ENCODE measurements around the gene NME3. TPM values are rescaled to one million over a fixed set of nuclear protein-coding genes. Genes with fewer than 3 reads are reported as not detected.
A peak's percentile ranks its signal among the peaks of the same experiment; 100 is the strongest.

NME3 gene
- total and polyA plus RNA-seq, 2 donors from 2014 or later, result 70.8 to 123 TPM

- intact Hi-C loops (cut with DNase I), result no loop called here
- Histone ChIP-seq H3K36me3 (ENCODE audit: control insufficient read depth in 2 of 3, insufficient read depth in 3 of 3, low read length in 3 of 3) (peaks cover 2 to 9% (median 4%) of the 10 kb centered on the region in 3 donors), H3K4me3 (ENCODE audit: low read length in 3 of 3) (no peak overlapping the region), H3K9me3 (ENCODE audit: control insufficient read depth in 2 of 3, insufficient read depth in 1 of 3, low read length in 3 of 3) (no peaks in the 10 kb centered on the region), H3K4me1 (ENCODE audit: control insufficient read depth in 2 of 3, insufficient read depth in 2 of 3, low read depth in 1 of 3, low read length in 3 of 3) (peaks cover 0 to 16% (median 12%) of the 10 kb centered on the region in 3 donors), H3K27me3 (ENCODE audit: control insufficient read depth, insufficient read depth, low read length) (no peaks in the 10 kb centered on the region), H3K27ac (ENCODE audit: low read depth in 2 of 2, low read length in 2 of 2) (no peak overlapping the region), H3K9ac (ENCODE audit: low read length in 3 of 3) (no peak overlapping the region)
- DNase-seq (peak in 1 of 5 donors; percentile 54), FAIRE-seq (no peak)
- TF ChIP-seq, protein P1, sequence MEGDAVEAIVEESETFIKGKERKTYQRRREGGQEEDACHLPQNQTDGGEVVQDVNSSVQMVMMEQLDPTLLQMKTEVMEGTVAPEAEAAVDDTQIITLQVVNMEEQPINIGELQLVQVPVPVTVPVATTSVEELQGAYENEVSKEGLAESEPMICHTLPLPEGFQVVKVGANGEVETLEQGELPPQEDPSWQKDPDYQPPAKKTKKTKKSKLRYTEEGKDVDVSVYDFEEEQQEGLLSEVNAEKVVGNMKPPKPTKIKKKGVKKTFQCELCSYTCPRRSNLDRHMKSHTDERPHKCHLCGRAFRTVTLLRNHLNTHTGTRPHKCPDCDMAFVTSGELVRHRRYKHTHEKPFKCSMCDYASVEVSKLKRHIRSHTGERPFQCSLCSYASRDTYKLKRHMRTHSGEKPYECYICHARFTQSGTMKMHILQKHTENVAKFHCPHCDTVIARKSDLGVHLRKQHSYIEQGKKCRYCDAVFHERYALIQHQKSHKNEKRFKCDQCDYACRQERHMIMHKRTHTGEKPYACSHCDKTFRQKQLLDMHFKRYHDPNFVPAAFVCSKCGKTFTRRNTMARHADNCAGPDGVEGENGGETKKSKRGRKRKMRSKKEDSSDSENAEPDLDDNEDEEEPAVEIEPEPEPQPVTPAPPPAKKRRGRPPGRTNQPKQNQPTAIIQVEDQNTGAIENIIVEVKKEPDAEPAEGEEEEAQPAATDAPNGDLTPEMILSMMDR (IDR thresholded peaks at IDR 0.05; ENCODE audit: borderline replicate concordance, extremely low read depth, insufficient read depth), result no peak
Observed at GRCh38 chr16:1779741-1780676, 8.7 kb upstream of the NME3 start.

DNA sequence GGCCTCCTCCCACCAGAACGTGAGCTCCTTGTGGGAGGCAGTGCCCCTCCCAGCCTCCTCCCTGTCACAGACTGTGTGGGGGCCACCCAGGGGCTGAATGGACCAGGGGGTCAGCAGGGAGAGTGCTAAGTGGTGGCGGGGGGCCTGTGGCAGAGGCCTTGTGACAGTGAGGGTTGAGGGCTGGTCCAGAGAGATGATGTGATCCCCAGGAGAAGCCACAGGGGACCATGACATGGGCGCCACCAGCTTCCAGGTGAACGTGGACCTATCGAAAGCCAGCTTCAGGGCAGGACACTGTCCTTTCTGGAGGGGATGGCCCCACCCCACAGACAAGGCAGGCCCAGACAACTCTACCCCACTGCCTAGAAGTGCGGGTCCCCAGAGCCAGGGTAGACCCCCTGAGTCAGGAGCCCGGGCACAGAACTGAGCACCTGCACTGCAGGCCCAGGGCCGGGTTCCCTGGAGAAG, 7.9 kb upstream of the NME3 start:
- TF ChIP-seq, protein P1 (IDR thresholded peaks at IDR 0.05; ENCODE audit: borderline replicate concordance, extremely low read depth, insufficient read depth), result no peak
- no peaks in the 10 kb centered on the region for H3K27me3 ChIP-seq (ENCODE audit: control insufficient read depth, insufficient read depth, low read length)
- no peak for FAIRE-seq
- intact Hi-C loops (cut with DNase I), result no loop called here
- peaks cover 2 to 9% (median 4%) of the 10 kb centered on the region in 3 donors for H3K36me3 ChIP-seq (ENCODE audit: control insufficient read depth in 2 of 3, insufficient read depth in 3 of 3, low read length in 3 of 3)
- H3K9me3 ChIP-seq (ENCODE audit: control insufficient read depth in 2 of 3, insufficient read depth in 1 of 3, low read length in 3 of 3), result no peaks in the 10 kb centered on the region
- no peak overlapping the region for H3K27ac ChIP-seq (ENCODE audit: low read depth in 2 of 2, low read length in 2 of 2)
- no peak overlapping the region for H3K9ac ChIP-seq (ENCODE audit: low read length in 3 of 3)
- no peak for DNase-seq
- peaks cover 0 to 21% (median 14%) of the 10 kb centered on the region in 3 donors for H3K4me1 ChIP-seq (ENCODE audit: control insufficient read depth in 2 of 3, insufficient read depth in 2 of 3, low read depth in 1 of 3, low read length in 3 of 3)
- H3K4me3 ChIP-seq (ENCODE audit: low read length in 3 of 3), result no peak overlapping the region

DNA sequence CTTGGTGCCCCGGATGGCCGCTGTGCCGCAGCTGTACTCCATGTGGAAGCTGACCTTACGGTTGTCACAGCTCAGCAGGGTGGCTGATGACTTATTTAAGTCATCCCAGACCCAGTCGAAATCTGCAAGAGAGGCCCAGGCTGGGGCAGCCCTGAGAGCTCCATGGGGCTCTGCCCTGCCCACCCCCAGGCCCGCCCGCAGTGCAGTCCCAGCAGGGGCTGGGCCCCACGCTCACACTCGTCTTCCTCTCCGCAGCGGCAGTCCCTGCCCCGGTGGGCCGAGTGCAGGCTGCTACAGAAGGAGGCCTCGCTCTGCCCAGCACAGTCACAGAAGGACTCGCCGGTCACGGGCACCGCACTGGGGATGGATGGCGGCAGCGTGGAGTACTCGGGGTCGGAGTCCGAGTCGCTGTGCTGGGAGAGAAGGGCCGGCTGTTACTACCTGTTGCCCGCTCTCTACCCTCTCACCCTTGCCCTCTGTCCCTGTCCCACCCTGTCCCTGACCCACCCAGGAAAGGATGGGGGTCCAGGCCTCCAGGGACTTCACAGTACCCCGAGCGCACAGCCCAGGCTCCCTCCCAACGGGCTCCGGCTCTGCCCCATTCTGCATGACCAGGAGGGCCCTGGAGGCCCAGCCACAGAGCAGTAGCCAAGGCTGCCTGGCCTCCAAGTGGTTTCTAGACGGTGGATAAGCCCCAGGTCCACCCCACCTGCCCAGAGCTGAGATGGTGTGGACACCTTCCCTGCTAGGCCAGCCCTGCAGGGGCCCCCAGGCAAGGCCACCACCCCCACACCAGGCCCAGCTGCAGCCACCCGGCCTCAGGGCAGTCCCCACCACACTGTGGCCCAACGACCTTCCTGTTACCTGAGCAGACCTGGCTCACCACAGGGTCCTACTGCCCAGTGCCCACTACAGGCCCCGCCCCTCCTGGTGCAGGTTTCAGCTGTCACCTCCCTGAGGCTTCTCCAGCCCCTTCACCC, 7.1 kb upstream of the NME3 start:
- H3K36me3 ChIP-seq (ENCODE audit: control insufficient read depth in 2 of 3, insufficient read depth in 3 of 3, low read length in 3 of 3), result peaks cover 2 to 9% (median 4%) of the 10 kb centered on the region in 3 donors
- intact Hi-C loops (cut with DNase I), result no loop called here

More for the DNA sequence above, 7.1 kb upstream of the NME3 start:
- DNase-seq (peak in 1 of 5 donors; percentile 49), FAIRE-seq (no peak)
- TF ChIP-seq, protein P1 (IDR thresholded peaks at IDR 0.05; ENCODE audit: borderline replicate concordance, extremely low read depth, insufficient read depth), result no peak
- Histone ChIP-seq H3K9ac (ENCODE audit: low read length in 3 of 3) (no peak overlapping the region), H3K4me3 (ENCODE audit: low read length in 3 of 3) (no peak overlapping the region), H3K27me3 (ENCODE audit: control insufficient read depth, insufficient read depth, low read length) (no peaks in the 10 kb centered on the region), H3K9me3 (ENCODE audit: control insufficient read depth in 2 of 3, insufficient read depth in 1 of 3, low read length in 3 of 3) (no peaks in the 10 kb centered on the region), H3K27ac (ENCODE audit: low read depth in 2 of 2, low read length in 2 of 2) (no peak overlapping the region), H3K4me1 (ENCODE audit: control insufficient read depth in 2 of 3, insufficient read depth in 2 of 3, low read depth in 1 of 3, low read length in 3 of 3) (peaks cover 0 to 24% (median 14%) of the 10 kb centered on the region in 3 donors)
